Fibroblast of mammary gland (primary cell): ENCODE measurements around the gene MGAT5B.

Experiments used
- DNase-seq: peaks from one replicate; pipeline ENCODE4 v3.0.0-alpha.2; 2010; ENCODE audit warnings: low read depth
- H3K4me3 ChIP-seq: 2 replicates; pipeline ENCODE4 v1.5.1; 2011; ENCODE audit warnings: low read depth, mild to moderate bottlenecking, low read length, moderate library complexity; ENCODE audit not compliant: control insufficient read depth
- CTCF ChIP-seq: conservative IDR thresholded peaks from 2 replicates; pipeline ENCODE4 v1.5.1; 2011; ENCODE audit warnings: low read depth, low read length, inconsistent platforms; ENCODE audit not compliant: control insufficient read depth, insufficient read depth

MGAT5B gene

GRCh38 chr17:76905836-76906235 is 37.6 kb downstream of the MGAT5B start:
- no peak for TF ChIP-seq CTCF
- DNase-seq: no peak
- H3K4me3 ChIP-seq: no peak overlapping the region

DNA sequence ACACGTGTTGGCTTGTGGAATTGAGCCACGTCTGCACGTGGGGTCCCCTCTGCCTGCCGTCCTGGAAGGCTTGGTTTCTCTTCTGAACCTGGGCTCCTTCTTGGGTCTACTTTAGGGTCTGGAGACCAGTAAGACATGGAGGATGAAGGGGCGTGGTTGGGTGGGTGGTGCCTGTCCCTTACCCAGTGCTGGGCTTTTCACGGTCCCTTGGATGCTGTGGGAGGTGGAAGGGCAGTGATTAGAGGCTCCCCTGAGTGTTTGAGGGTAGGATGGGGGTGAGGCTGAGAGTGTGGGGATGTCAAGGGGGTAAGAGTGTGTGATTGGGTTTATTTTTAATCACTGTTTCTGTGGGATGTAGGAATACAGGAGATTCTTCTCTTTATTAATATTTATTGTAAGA is 38.3 kb downstream of the MGAT5B start:
- H3K4me3 ChIP-seq: no peak overlapping the region
- TF ChIP-seq CTCF: no peak
- no peak for DNase-seq

DNA sequence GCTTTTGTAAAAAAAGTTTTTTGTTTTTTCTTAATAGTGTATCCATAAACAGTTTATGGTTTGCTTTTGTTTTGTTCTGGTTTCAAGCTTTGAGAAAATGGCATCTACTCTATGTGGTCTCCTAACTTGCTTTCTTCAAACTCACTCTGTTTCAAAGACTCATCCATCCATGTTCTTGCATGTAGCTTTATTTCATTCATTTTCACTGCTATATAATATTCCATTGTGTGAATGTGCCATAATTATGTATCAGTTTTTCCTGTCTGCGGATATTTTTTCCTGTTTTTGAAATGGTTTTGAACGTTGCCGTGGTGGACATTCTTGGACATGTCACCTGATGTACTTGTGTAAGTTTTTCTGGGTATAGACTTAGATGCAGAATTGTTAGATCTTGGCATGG is 39.1 kb downstream of the MGAT5B start:
- H3K4me3 ChIP-seq: no peak overlapping the region
- no peak for DNase-seq
- TF ChIP-seq CTCF: no peak

DNA sequence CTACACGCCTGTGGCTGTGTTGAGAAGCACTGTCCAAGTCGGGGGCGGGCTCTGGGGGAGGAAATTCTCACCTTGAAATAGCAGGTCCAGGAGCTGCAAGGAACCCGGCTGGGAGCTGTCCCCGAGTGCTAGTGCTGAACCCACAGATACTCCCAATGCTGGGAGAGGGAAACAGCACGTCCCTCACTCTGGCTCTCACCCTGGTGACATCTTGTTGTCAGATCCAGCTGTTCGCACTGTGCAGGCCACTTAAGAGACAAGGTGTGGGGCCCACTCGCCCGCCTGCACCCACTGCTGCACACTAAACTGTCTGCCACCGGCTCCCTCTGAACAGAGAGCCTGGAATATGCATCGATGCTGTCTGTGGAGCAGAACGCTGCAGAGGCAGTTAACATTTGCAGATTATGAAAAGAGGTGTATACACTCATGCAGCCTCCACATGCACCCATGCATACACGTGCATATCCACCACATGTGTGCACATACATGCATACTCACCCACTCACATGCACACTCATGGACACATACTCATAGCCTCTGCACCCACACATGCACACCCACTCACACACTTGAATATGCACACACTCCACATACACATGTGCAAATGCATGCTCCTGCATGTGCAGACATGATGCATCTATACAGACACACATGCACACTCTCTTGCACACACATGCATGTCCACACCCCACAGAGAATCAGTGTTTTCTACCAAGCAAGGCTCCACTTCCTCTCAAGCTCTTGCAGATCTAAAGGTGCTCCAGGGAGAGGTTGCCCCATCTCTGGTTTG is 42.0 kb downstream of the MGAT5B start:
- no peak for TF ChIP-seq CTCF

GRCh38 chr17:76911299-76912017 is 43.3 kb downstream of the MGAT5B start:
- DNase-seq: no peak
- H3K4me3 ChIP-seq: no peak overlapping the region
- no peak for TF ChIP-seq CTCF

More for the DNA sequence above, 42.0 kb downstream of the MGAT5B start:
- peak; percentile 18 for DNase-seq
- H3K4me3 ChIP-seq: no peak overlapping the region

DNA sequence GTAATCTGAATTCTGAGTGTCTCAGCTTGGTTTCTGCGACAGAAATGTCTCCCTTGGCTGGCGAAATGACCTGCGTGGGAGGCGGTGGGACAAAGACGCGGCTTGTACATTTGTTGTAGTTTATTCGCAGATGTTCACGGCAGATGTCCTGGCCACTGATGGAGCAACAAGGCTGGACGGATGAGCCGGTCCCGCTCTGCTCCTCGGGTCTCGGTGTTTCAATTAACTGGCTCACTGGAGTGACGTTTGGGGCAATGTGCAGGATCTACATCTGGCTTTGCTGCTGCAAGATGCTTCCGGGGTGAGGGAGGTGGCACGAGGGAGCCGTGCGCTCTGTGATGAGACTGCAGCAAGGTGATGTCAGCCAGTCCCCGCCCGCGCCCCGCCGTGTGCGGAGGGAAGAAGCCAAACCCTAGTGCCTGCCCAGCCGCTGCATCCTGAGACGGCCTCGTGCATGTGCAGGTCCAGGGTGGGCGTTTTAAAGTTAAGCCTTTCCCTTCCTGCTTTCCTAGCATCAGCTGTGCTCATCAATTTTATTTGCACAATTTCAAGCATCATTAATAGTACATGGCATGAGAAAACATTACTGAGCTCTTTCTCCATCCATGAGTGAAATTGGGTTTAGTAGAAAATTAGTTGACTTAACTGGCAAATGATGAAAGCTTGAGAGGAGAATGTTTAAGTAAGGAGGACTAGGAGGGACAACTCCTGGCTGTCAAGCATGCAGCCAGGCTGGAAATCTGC is 44.4 kb downstream of the MGAT5B start:
- no peak overlapping the region for H3K4me3 ChIP-seq
- no peak for TF ChIP-seq CTCF
- DNase-seq: no peak
